ENCODE results near the gene UBE3C.

DNA sequence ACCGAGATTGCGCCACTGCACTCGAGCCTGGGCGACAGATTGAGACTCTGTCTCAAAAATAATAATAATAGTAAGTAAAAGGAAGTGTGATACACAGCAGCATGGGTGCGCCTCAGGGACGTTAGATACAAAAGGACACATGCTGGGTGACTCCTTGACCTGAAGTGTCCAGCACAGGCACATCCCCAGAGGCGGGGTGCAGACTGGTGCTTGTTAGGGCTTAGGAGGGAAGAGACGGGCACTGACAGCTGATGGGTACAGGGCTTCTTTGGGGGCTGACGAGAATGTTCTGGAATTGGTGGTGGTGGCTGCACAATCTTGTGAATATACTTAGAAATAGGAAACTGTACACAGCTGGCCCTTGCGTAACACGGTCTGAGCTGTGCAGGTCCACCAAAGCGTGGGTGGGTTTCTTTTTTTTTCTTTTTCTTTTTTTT is 136.3 kb downstream of the UBE3C start:
- no peak for TF ChIP-seq GATA2 (IDR thresholded peaks at IDR 0.05; ENCODE audit: low read depth, low read length)
- no peak for TF ChIP-seq GATA3 (IDR thresholded peaks at IDR 0.05; ENCODE audit: low read depth, low read length)
